ENCODE data around the gene ZG16B.

- TF ChIP-seq, protein P1, sequence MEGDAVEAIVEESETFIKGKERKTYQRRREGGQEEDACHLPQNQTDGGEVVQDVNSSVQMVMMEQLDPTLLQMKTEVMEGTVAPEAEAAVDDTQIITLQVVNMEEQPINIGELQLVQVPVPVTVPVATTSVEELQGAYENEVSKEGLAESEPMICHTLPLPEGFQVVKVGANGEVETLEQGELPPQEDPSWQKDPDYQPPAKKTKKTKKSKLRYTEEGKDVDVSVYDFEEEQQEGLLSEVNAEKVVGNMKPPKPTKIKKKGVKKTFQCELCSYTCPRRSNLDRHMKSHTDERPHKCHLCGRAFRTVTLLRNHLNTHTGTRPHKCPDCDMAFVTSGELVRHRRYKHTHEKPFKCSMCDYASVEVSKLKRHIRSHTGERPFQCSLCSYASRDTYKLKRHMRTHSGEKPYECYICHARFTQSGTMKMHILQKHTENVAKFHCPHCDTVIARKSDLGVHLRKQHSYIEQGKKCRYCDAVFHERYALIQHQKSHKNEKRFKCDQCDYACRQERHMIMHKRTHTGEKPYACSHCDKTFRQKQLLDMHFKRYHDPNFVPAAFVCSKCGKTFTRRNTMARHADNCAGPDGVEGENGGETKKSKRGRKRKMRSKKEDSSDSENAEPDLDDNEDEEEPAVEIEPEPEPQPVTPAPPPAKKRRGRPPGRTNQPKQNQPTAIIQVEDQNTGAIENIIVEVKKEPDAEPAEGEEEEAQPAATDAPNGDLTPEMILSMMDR (IDR thresholded peaks at IDR 0.05): no peak
- TF ChIP-seq POLR2A (IDR thresholded peaks at IDR 0.05): no peak
These were observed 37.2 kb upstream of the ZG16B start for GRCh38 chr16:2792940-2793339.

Measured in right lobe of liver (tissue), 4 donors.